Hepatocyte (in vitro differentiated cells): Measurements from ENCODE around the gene CDH26.

ENCODE experiments used
- EZH2phosphoT487 ChIP-seq: fragments of 200-600 bp; sonication (generic); IDR thresholded peaks from one replicate; pipeline ENCODE4 v1.6.1; 2018; ENCODE audit warnings: antibody characterized with exemption, mild to moderate bottlenecking, low read depth, moderate library complexity; ENCODE audit not compliant: unreplicated experiment, severe bottlenecking
- TF ChIP-seq, protein P1 (sequence below): fragments of 200-600 bp; sonication (generic); IDR thresholded peaks from 2 replicates; pipeline ENCODE4 v1.5.1; 2016; ENCODE audit warnings: antibody characterized with exemption, mild to moderate bottlenecking; ENCODE audit not compliant: poor library complexity

DNA sequence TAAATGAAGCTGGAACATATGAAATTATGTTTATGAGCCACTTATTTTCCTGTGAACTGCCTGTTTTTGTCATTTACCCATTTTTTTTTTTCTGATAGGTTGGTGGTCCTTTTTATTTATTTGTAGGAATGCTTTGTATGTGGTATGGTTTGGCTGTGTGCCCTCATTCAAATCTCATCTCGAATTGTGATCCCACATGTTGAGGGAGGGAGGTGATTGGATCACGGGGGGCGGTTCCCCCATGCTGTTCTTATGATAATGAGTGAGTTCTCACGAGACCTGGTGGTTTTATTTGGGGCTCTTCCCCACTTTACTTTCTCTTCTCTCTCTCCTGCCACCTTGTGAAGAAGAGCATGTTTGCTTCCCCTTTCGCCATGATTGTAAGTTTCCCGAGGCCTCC is 77.3 kb downstream of the CDH26 start:
- TF ChIP-seq, protein P1, sequence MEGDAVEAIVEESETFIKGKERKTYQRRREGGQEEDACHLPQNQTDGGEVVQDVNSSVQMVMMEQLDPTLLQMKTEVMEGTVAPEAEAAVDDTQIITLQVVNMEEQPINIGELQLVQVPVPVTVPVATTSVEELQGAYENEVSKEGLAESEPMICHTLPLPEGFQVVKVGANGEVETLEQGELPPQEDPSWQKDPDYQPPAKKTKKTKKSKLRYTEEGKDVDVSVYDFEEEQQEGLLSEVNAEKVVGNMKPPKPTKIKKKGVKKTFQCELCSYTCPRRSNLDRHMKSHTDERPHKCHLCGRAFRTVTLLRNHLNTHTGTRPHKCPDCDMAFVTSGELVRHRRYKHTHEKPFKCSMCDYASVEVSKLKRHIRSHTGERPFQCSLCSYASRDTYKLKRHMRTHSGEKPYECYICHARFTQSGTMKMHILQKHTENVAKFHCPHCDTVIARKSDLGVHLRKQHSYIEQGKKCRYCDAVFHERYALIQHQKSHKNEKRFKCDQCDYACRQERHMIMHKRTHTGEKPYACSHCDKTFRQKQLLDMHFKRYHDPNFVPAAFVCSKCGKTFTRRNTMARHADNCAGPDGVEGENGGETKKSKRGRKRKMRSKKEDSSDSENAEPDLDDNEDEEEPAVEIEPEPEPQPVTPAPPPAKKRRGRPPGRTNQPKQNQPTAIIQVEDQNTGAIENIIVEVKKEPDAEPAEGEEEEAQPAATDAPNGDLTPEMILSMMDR = no peak
- TF ChIP-seq EZH2phosphoT487 = no peak
